Keratinocyte (primary cell): ENCODE results near the gene INSR. TPM values are rescaled to one million over a fixed set of nuclear protein-coding genes. Genes with fewer than 3 reads are reported as not detected.

ENCODE experiments used
- DNase-seq: peaks from one replicate; pipeline ENCODE4 v3.0.0-alpha.2; 2011; ENCODE audit warnings: low read depth, missing footprints, low spot score
- FAIRE-seq: peaks from 2 replicates; lab custom pipeline; 2011; peaks lifted over from hg19 to GRCh38; lab: Jason Lieb, UNC
- H2AFZ ChIP-seq: 2 replicates; pipeline ENCODE4 v1.6.0; 2012; ENCODE audit warnings: low read length, control low read depth, inconsistent platforms; ENCODE audit not compliant: control insufficient read depth
- H3K27ac ChIP-seq: 2 replicates; pipeline ENCODE4 v1.5.1; 2011; ENCODE audit warnings: low read length; ENCODE audit not compliant: control insufficient read depth, insufficient read depth
- H3K27me3 ChIP-seq: 3 replicates; pipeline ENCODE4 v1.6.0; 2011; ENCODE audit warnings: low read length; ENCODE audit not compliant: control insufficient read depth, insufficient read depth; ENCODE audit errors: extremely low read depth
- H3K36me3 ChIP-seq, 2 experiments: 2 replicates in 1 of 2; 3 replicates in 1 of 2; pipeline ENCODE4 v1.5.1; 2011; ENCODE audit warnings: low read length in 2 of 2, mild to moderate bottlenecking in 1 of 2; ENCODE audit not compliant: control insufficient read depth in 2 of 2, insufficient read depth in 2 of 2; ENCODE audit errors: extremely low read depth in 1 of 2
- H3K4me1 ChIP-seq: 3 replicates; pipeline ENCODE4 v1.5.1; 2011; ENCODE audit warnings: low read length; ENCODE audit not compliant: control insufficient read depth, insufficient read depth; ENCODE audit errors: extremely low read depth
- H3K4me2 ChIP-seq: 3 replicates; pipeline ENCODE4 v1.6.0; 2011; ENCODE audit warnings: low read depth, low read length; ENCODE audit not compliant: control insufficient read depth, insufficient read depth; ENCODE audit errors: extremely low read depth
- H3K4me3 ChIP-seq, 3 experiments: fragments of 200-600 bp in 1 of 3; sonication (generic) in 1 of 3; 2 replicates in 2 of 3; 3 replicates in 1 of 3; pipeline ENCODE4 v1.5.1; 2011 to 2016; ENCODE audit warnings: low read length in 3 of 3, mild to moderate bottlenecking in 3 of 3, control low read depth in 2 of 3, inconsistent platforms in 1 of 3, low read depth in 1 of 3, mixed read lengths in 1 of 3, mixed run types in 1 of 3, moderate library complexity in 1 of 3; ENCODE audit not compliant: control insufficient read depth in 2 of 3, insufficient read depth in 2 of 3; ENCODE audit errors: extremely low read depth in 1 of 3
- H3K79me2 ChIP-seq: 2 replicates; pipeline ENCODE4 v1.6.0; 2012; ENCODE audit warnings: low read length; ENCODE audit not compliant: control insufficient read depth, insufficient read depth
- H3K9ac ChIP-seq: 3 replicates; pipeline ENCODE4 v1.6.0; 2011; ENCODE audit warnings: low read length; ENCODE audit not compliant: control insufficient read depth, insufficient read depth; ENCODE audit errors: extremely low read depth
- H3K9me1 ChIP-seq: 3 replicates; pipeline ENCODE4 v1.6.0; 2011; ENCODE audit warnings: low read length; ENCODE audit not compliant: control insufficient read depth, insufficient read depth; ENCODE audit errors: extremely low read depth
- H3K9me3 ChIP-seq: 2 replicates; pipeline ENCODE4 v1.5.1; 2012; ENCODE audit warnings: low read depth, low read length; ENCODE audit not compliant: control insufficient read depth
- H4K20me1 ChIP-seq: 3 replicates; pipeline ENCODE4 v1.6.0; 2011; ENCODE audit warnings: low read length; ENCODE audit not compliant: control insufficient read depth, insufficient read depth; ENCODE audit errors: extremely low read depth
- CTCF ChIP-seq, 3 experiments: IDR thresholded peaks in 1 of 3; conservative IDR thresholded peaks in 1 of 3; optimal IDR thresholded peaks in 1 of 3; 2 replicates in 2 of 3; 3 replicates in 1 of 3; pipeline versions ENCODE3 to v1.5.1; 2011; ENCODE audit warnings: low read length in 3 of 3, mild to moderate bottlenecking in 3 of 3, moderate library complexity in 2 of 3, control low read depth in 1 of 3, inconsistent platforms in 1 of 3; ENCODE audit not compliant: insufficient read depth in 2 of 3; ENCODE audit errors: extremely low read depth in 1 of 3
- EZH2 ChIP-seq: IDR thresholded peaks from one replicate; pipeline ENCODE4 v1.6.1; 2012; ENCODE audit warnings: inconsistent platforms, mild to moderate bottlenecking, low read length, moderate library complexity
- dilution Hi-C: fragments of 300-500 bp; cut with MboI; formaldehyde crosslinking; loops from one replicate; pipeline ENCODE4 v1.7.0; 2020; ENCODE audit warnings: low sequenced_read_pairs; ENCODE audit not compliant: extremely low pct_ligation_motif_present
- polyA plus RNA-seq, 5 experiments: library from polyadenylated mRNA; depleted of rRNA in 3 of 5; stranded (reverse) in 3 of 5; stranded (forward) in 1 of 5; unstranded in 1 of 5; fragments of >200 nt; gene quantifications; 1 replicate in 1 of 5; 2 replicates in 3 of 5; 3 replicates in 1 of 5; pipeline versions ENCODE4 v1.2.1 to v1.2.3, GENCODE V29; 2011 to 2012; ENCODE audit warnings: missing spikeins in 2 of 5, low read depth in 1 of 5, low replicate concordance in 1 of 5

The INSR gene
- polyA plus RNA-seq, 1 donor (not counting 4 experiments of a cell fraction or from before 2014, with no cell fraction given), result 1.2 TPM

GRCh38 chr19:7078008-7078407 is 216.2 kb downstream of the INSR start:
- Histone ChIP-seq H3K79me2 (no peaks in the 10 kb centered on the region), H3K4me2 (no peak overlapping the region), H4K20me1 (no peaks in the 10 kb centered on the region), H3K27me3 (no peaks in the 10 kb centered on the region), H3K9ac (no peak overlapping the region), H3K9me1 (no peaks in the 10 kb centered on the region), H3K27ac (no peak overlapping the region), H3K4me1 (no peaks in the 10 kb centered on the region), H3K4me3 (no peak overlapping the region), H3K36me3 (peaks cover 46 to 54% of the 10 kb centered on the region in 2 experiments), H3K9me3 (peaks cover 37% of the 10 kb centered on the region), H2AFZ (no peak overlapping the region)
- no peak for FAIRE-seq
- dilution Hi-C loops, result no loop called here
- no peak for DNase-seq
- TF ChIP-seq EZH2 (no peak), CTCF (optimal IDR thresholded peaks at IDR 0.05 in 1 of 3, IDR thresholded peaks at IDR 0.05 in 1 of 3, conservative IDR thresholded peaks at IDR 0.05 in 1 of 3; ENCODE audit: extremely low read depth in 1 of 3, insufficient read depth in 2 of 3, low read length in 3 of 3) (no peak)

- DNase-seq, result no peak
- Histone ChIP-seq H3K79me2 (no peaks in the 10 kb centered on the region), H3K4me3 (no peak overlapping the region), H3K36me3 (peaks cover 40 to 45% of the 10 kb centered on the region in 2 experiments), H3K27ac (no peak overlapping the region), H3K4me1 (no peaks in the 10 kb centered on the region), H3K9me1 (no peaks in the 10 kb centered on the region), H3K9me3 (peaks cover 24% of the 10 kb centered on the region), H4K20me1 (no peaks in the 10 kb centered on the region), H3K4me2 (no peak overlapping the region), H3K27me3 (no peaks in the 10 kb centered on the region), H3K9ac (no peak overlapping the region), H2AFZ (no peak overlapping the region)
- no peak for FAIRE-seq
- dilution Hi-C loops, result no loop called here
- no peak for TF ChIP-seq EZH2
Measured at GRCh38 chr19:7076151-7076550, 218.1 kb downstream of the INSR start.

GRCh38 chr19:7074705-7075282 is 219.4 kb downstream of the INSR start:
- no peak overlapping the region for H3K4me3 ChIP-seq
- H3K9ac ChIP-seq, result no peak overlapping the region
- H3K4me2 ChIP-seq, result no peak overlapping the region
- peaks cover 10% of the 10 kb centered on the region for H3K79me2 ChIP-seq
- no peaks in the 10 kb centered on the region for H3K27me3 ChIP-seq
- no peaks in the 10 kb centered on the region for H4K20me1 ChIP-seq
- peaks cover 31 to 38% of the 10 kb centered on the region in 2 experiments for H3K36me3 ChIP-seq
- peaks cover 16% of the 10 kb centered on the region for H3K9me3 ChIP-seq
- no peak overlapping the region for H2AFZ ChIP-seq
- dilution Hi-C loops, result no loop called here
- H3K9me1 ChIP-seq, result no peaks in the 10 kb centered on the region
- DNase-seq (no peak), FAIRE-seq (no peak)
- peaks cover 6% of the 10 kb centered on the region for H3K4me1 ChIP-seq
- no peak for TF ChIP-seq EZH2
- no peak for TF ChIP-seq CTCF (optimal IDR thresholded peaks at IDR 0.05 in 1 of 3, IDR thresholded peaks at IDR 0.05 in 1 of 3, conservative IDR thresholded peaks at IDR 0.05 in 1 of 3; ENCODE audit: extremely low read depth in 1 of 3, insufficient read depth in 2 of 3, low read length in 3 of 3)
- H3K27ac ChIP-seq, result no peak overlapping the region
